D721Med (cell line): ENCODE data around the gene CFAP61.

Experiments
- DNase-seq: peaks from one replicate; pipeline ENCODE4 v3.0.0; 2011; ENCODE audit warnings: low spot score; ENCODE audit not compliant: insufficient read length
- FAIRE-seq: peaks from 2 replicates; lab custom pipeline; 2011; peaks lifted over from hg19 to GRCh38; lab: Jason Lieb, UNC
- CTCF ChIP-seq: IDR thresholded peaks from 2 replicates; pipeline ENCODE4 v1.5.1; 2012; ENCODE audit warnings: mild to moderate bottlenecking, control low read depth; ENCODE audit not compliant: insufficient read depth; ENCODE audit errors: missing control alignments

Gene CFAP61

GRCh38 chr20:20248620-20249200, 196.4 kb downstream of the CFAP61 start:
- no peak for TF ChIP-seq CTCF
- no peak for FAIRE-seq
- no peak for DNase-seq

- DNase-seq = no peak
- FAIRE-seq = no peak
- TF ChIP-seq CTCF = no peak
Observed at GRCh38 chr20:20251317-20251716, 199.0 kb downstream of the CFAP61 start.

- no peak for FAIRE-seq
- DNase-seq = no peak
- no peak for TF ChIP-seq CTCF
Observed at GRCh38 chr20:20251836-20252235, 199.5 kb downstream of the CFAP61 start.

- FAIRE-seq = no peak
- DNase-seq = no peak
- TF ChIP-seq CTCF = no peak
Observed at GRCh38 chr20:20253039-20253743, 200.9 kb downstream of the CFAP61 start.

GRCh38 chr20:20253744-20254330, 201.5 kb downstream of the CFAP61 start:
- FAIRE-seq = no peak

GRCh38 chr20:20255099-20255498, 202.8 kb downstream of the CFAP61 start:
- TF ChIP-seq CTCF = no peak
- no peak for DNase-seq
- no peak for FAIRE-seq

More at GRCh38 chr20:20253744-20254330, 201.5 kb downstream of the CFAP61 start:
- no peak for DNase-seq
- TF ChIP-seq CTCF = no peak

- no peak for TF ChIP-seq CTCF
- FAIRE-seq = no peak
- DNase-seq = no peak
Observed at GRCh38 chr20:20259533-20259932, 207.2 kb downstream of the CFAP61 start.
